Endodermal cell (in vitro differentiated cells): ENCODE data around the gene C22orf23. TPM values are rescaled to one million over a fixed set of nuclear protein-coding genes. Genes with fewer than 3 reads are reported as not detected.

Experiments
- DNase-seq: peaks from one replicate; pipeline ENCODE4 v3.0.0-alpha.2; 2017
- H3K27ac ChIP-seq: 2 replicates; pipeline ENCODE4 v1.5.1; 2013; ENCODE audit warnings: mild to moderate bottlenecking, low read depth, low read length, moderate library complexity
- H3K27me3 ChIP-seq: 2 replicates; pipeline ENCODE4 v1.6.1; 2013; ENCODE audit warnings: mild to moderate bottlenecking, low read length, moderate library complexity; ENCODE audit not compliant: insufficient read depth, control insufficient read depth, poor library complexity, severe bottlenecking
- H3K36me3 ChIP-seq: 2 replicates; pipeline ENCODE4 v1.7.0; 2013; ENCODE audit warnings: mild to moderate bottlenecking, low read length, moderate library complexity; ENCODE audit not compliant: control insufficient read depth, insufficient read depth
- H3K4me1 ChIP-seq: one replicate; pipeline ENCODE4 v1.7.0; 2013; ENCODE audit warnings: low read length; ENCODE audit not compliant: control insufficient read depth, insufficient read depth
- H3K4me3 ChIP-seq: 2 replicates; pipeline ENCODE4 v1.5.1; 2013; ENCODE audit warnings: mild to moderate bottlenecking, low read length, moderate library complexity
- H3K9ac ChIP-seq: 2 replicates; pipeline ENCODE4 v1.6.1; 2013; ENCODE audit warnings: mild to moderate bottlenecking, low read length, moderate library complexity; ENCODE audit not compliant: poor library complexity, severe bottlenecking; ENCODE audit errors: extremely low read depth
- H3K9me3 ChIP-seq: 2 replicates; pipeline ENCODE4 v1.6.1; 2013; ENCODE audit warnings: mild to moderate bottlenecking, low read length, moderate library complexity; ENCODE audit not compliant: control insufficient read depth
- H3K27ac Mint-ChIP-seq: 2 replicates; pipeline ENCODE4 v1.8.0; 2020; ENCODE audit warnings: mixed read lengths
- H3K27me3 Mint-ChIP-seq: 2 replicates; pipeline ENCODE4 v1.8.0; 2021; ENCODE audit warnings: mild to moderate bottlenecking, mixed read lengths; ENCODE audit not compliant: insufficient read depth
- H3K36me3 Mint-ChIP-seq: 2 replicates; pipeline ENCODE4 v1.8.0; 2020; ENCODE audit warnings: low read depth, mixed read lengths
- H3K4me1 Mint-ChIP-seq: 2 replicates; pipeline ENCODE4 v1.8.0; 2020; ENCODE audit warnings: mixed read lengths
- H3K4me3 Mint-ChIP-seq: 2 replicates; pipeline ENCODE4 v1.8.0; 2020; ENCODE audit warnings: mild to moderate bottlenecking, moderate library complexity, mixed read lengths
- H3K9me3 Mint-ChIP-seq: 2 replicates; pipeline ENCODE4 v1.8.0; 2020; ENCODE audit warnings: mild to moderate bottlenecking, mixed read lengths
- WGBS, 2 experiments: methylation state at CpG; one replicate each; pipeline versions ENCODE4 v1.1.5 to v1.1.7; 2013; ENCODE audit warnings: missing lambda C conversion rate in 2 of 2, mixed read lengths in 1 of 2; ENCODE audit not compliant: insufficient coverage in 1 of 2, insufficient read length in 1 of 2; 5-methylcytosine and 5-hydroxymethylcytosine counted together
- total RNA-seq, 2 donors: library from RNA; stranded (reverse); fragmentation: NEBNext Ultra II Directional in 1 of 2; extraction: Animal tissue kit (Norgen Biotek cat#: 25700) in 1 of 2; gene quantifications; 2 replicates in 1 of 2; 3 replicates in 1 of 2; pipeline ENCODE4 v1.2.1, GENCODE V29; 2021
- TF ChIP-seq, protein P1 (sequence below): fragments of 200-600 bp; sonication (generic); conservative IDR thresholded peaks from 2 replicates; pipeline ENCODE4 v1.5.0; 2021; ENCODE audit warnings: antibody characterized with exemption, mild to moderate bottlenecking

Gene C22orf23
- total RNA-seq, 2 donors from 2014 or later: 0.29 to 0.44 TPM

DNA sequence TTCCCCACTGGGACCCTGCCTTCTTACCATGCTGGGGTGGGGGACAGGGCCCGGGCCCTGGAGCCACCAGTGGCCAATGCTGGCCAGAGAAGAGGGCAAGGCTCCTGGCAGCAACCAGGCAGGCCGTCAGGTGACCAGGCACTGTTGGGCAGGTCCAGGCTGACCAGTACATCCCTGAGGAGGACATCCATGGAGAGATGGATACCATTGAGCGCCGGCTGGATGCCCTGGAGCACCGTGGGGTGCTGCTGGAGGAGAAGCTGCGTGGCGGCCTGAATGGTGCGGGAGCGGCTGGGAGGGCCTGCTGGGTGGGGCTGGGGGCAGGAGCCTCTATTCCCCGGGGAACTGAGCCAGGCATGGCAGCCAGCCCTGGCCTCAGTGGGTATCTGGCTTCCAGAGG, 21.0 kb downstream of the C22orf23 start:
- DNase-seq: no peak
- Mint-ChIP-seq H3K4me1 (peaks cover 5% of the 10 kb centered on the region), H3K27ac (no peak overlapping the region), H3K4me3 (no peak overlapping the region), H3K27me3 (peaks cover 30% of the 10 kb centered on the region), H3K36me3 (peaks cover 48% of the 10 kb centered on the region), H3K9me3 (no peaks in the 10 kb centered on the region)
- H3K4me1 ChIP-seq: no peaks in the 10 kb centered on the region
- H3K27ac ChIP-seq: no peak overlapping the region
- TF ChIP-seq, protein P1, sequence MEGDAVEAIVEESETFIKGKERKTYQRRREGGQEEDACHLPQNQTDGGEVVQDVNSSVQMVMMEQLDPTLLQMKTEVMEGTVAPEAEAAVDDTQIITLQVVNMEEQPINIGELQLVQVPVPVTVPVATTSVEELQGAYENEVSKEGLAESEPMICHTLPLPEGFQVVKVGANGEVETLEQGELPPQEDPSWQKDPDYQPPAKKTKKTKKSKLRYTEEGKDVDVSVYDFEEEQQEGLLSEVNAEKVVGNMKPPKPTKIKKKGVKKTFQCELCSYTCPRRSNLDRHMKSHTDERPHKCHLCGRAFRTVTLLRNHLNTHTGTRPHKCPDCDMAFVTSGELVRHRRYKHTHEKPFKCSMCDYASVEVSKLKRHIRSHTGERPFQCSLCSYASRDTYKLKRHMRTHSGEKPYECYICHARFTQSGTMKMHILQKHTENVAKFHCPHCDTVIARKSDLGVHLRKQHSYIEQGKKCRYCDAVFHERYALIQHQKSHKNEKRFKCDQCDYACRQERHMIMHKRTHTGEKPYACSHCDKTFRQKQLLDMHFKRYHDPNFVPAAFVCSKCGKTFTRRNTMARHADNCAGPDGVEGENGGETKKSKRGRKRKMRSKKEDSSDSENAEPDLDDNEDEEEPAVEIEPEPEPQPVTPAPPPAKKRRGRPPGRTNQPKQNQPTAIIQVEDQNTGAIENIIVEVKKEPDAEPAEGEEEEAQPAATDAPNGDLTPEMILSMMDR: no peak
- 92 to 93% methylated on average over 10 of the region's 10 CpGs for WGBS, 2 experiments
- H3K9ac ChIP-seq: no peak overlapping the region
- H3K4me3 ChIP-seq: no peak overlapping the region
- no peaks in the 10 kb centered on the region for H3K9me3 ChIP-seq
- H3K27me3 ChIP-seq: peaks cover 47% of the 10 kb centered on the region
- peaks cover 24% of the 10 kb centered on the region for H3K36me3 ChIP-seq

DNA sequence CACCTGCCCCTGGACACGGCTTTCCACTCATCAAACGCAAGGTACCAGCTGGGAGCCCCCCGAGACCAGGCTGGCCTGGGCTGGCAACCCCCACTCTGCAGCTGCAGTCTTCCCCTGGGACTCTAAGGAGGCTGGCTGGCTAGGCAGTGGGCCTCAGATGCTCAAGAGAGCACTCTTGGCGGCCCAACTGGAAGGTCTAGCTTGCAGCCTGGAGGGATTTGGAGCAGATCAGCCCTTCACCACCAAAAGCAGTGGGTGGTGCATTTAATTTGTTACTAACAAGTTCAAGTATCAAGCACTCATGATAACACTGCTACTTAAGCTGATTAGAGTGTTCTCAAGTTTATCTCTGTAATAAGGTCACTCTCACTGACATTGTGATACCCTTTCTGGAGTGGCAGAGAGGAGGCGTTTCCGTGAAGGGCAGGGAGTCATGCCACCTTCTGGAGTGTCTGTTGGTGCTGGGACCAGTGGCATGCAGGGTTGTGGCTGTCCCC, 21.5 kb downstream of the C22orf23 start:
- Histone ChIP-seq H3K9ac (no peak overlapping the region), H3K4me3 (no peak overlapping the region), H3K27ac (no peak overlapping the region), H3K4me1 (no peaks in the 10 kb centered on the region), H3K36me3 (peaks cover 26% of the 10 kb centered on the region), H3K9me3 (no peaks in the 10 kb centered on the region), H3K27me3 (peaks cover 47% of the 10 kb centered on the region)
- 94 to 98% methylated on average over 5 to 6 of the region's 6 CpGs for WGBS, 2 experiments
- Mint-ChIP-seq H3K9me3 (no peaks in the 10 kb centered on the region), H3K27ac (no peak overlapping the region), H3K4me1 (peaks cover 5% of the 10 kb centered on the region), H3K4me3 (no peak overlapping the region), H3K36me3 (peaks cover 48% of the 10 kb centered on the region), H3K27me3 (peaks cover 30% of the 10 kb centered on the region)
- no peak for DNase-seq
- TF ChIP-seq, protein P1: no peak

DNA sequence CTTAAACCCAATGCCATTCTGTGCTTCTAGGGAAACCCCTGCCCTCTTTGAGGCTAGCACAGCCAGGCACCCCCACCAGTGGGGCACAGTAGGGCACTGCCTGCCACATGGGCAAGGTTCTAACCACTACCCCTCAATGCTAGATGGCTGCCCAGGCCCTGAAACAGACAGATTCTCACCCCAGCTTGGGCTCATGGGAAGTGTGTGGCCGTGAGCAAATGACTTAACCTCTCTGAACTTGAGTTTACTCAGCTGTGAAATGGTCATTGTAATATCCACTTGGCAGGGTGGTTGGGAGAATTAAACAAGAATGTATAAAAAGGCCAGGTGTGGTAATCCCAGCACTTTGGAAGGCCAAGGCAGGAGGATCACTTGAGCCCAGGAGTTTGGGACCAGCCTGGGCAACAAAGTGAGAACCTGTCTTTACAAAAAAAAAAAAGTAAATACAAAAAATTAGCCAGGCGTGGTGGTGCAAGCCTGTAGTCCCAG, 22.4 kb downstream of the C22orf23 start:
- Histone ChIP-seq H3K9me3 (no peaks in the 10 kb centered on the region), H3K4me3 (no peak overlapping the region), H3K4me1 (no peaks in the 10 kb centered on the region), H3K9ac (no peak overlapping the region), H3K27ac (no peak overlapping the region), H3K36me3 (peaks cover 36% of the 10 kb centered on the region), H3K27me3 (peaks cover 47% of the 10 kb centered on the region)
- Mint-ChIP-seq H3K27ac (no peak overlapping the region), H3K27me3 (peaks cover 30% of the 10 kb centered on the region), H3K9me3 (no peaks in the 10 kb centered on the region), H3K4me3 (no peak overlapping the region), H3K4me1 (peaks cover 5% of the 10 kb centered on the region), H3K36me3 (peaks cover 47% of the 10 kb centered on the region)
- no peak for DNase-seq
- 89 to 93% methylated on average over 1 to 2 of the region's 2 CpGs for WGBS, 2 experiments
- TF ChIP-seq, protein P1: peak; percentile 7
